SH-SY5Y (cell line): ENCODE results near the gene HAPLN3.

Experiments
- GATA2 ChIP-seq: IDR thresholded peaks from 2 replicates; pipeline ENCODE4 v1.6.1; 2011; ENCODE audit warnings: mild to moderate bottlenecking, low read depth, low read length
- GATA3 ChIP-seq: IDR thresholded peaks from 2 replicates; pipeline ENCODE4 v1.6.1; 2011; ENCODE audit warnings: low read depth, mild to moderate bottlenecking, low read length, moderate library complexity

HAPLN3 gene

GRCh38 chr15:88877906-88878305 is 17.4 kb downstream of the HAPLN3 start:
- TF ChIP-seq GATA2 (no peak), GATA3 (no peak)

- no peak for TF ChIP-seq GATA3
- no peak for TF ChIP-seq GATA2
Observed at GRCh38 chr15:88877415-88877814, 17.9 kb downstream of the HAPLN3 start.

DNA sequence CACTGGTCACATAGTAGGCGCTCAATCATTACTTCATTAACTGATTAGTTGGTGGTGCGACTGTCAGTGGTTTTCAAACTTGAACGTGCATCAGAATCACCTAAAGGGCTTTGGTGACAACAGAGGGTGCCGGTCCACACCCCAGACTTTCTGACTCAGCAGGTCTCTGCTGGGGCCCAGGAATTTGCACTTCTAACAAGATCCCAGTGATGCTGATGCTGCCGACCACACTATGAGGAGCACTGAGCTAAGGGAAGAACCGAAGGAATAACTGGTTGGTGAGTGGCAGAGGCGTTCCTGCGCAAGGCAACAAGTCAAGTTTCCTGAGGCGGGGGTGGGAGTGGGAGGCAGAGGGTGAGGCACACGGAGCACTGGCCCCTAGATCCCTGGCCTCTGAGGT is 18.8 kb downstream of the HAPLN3 start:
- TF ChIP-seq GATA3, result no peak
- TF ChIP-seq GATA2, result no peak

DNA sequence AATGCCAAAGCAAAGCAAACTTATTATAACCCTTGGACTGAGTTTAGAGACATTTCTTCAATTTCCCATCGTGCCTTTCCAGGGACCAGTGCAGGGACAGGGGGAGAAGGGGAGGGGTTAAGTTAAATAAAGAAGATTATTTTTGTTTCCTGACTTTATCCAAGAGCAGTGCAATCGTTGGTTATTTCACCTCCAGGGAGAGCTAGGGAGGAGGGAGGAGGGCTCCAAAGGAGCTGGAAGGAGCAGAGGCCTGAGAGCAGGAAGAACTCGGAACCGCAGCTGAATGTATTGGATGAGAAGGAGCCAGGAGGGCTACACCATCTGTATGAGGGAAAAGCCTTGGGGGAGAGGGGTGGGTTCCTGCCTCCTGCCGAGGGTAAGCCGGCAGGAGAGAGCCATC is 20.7 kb downstream of the HAPLN3 start:
- TF ChIP-seq GATA3 (no peak), GATA2 (no peak)

DNA sequence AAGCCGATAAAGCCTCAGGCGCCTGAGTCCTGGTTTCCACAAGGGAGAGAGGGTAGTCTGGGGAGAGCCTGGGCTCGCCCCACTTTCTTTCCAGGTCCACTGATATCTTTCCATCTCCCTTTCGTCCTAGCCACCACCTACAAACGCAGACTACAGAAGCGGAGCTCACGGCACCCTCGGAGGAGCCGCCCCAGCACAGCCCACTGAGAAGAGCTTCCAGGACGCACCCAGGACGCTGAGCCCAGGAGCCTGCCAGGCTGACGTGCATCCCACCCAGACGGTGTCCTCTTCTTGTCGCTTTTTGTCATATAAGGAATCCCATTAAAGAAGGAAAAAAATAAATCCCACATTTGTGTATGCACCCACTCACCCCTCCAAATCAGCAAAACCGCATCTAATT is 21.1 kb downstream of the HAPLN3 start:
- TF ChIP-seq GATA2 (no peak), GATA3 (no peak)

DNA sequence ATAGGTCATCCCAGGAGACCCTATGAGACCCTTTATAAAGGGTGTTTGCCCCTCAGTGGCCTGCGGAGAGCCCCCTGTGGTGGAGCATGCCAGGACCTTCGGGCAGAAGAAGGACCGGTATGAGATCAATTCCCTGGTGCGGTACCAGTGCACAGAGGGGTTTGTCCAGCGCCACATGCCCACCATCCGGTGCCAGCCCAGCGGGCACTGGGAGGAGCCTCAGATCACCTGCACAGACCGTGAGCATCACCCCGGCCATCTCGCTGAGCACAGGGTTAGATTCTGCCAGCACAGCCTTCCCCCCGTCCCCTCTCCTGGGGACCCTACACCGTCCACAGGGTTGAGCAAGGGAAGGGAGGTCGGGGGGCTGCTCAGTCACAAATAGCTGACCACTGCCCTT is 21.6 kb downstream of the HAPLN3 start:
- TF ChIP-seq GATA2 (no peak), GATA3 (no peak)

DNA sequence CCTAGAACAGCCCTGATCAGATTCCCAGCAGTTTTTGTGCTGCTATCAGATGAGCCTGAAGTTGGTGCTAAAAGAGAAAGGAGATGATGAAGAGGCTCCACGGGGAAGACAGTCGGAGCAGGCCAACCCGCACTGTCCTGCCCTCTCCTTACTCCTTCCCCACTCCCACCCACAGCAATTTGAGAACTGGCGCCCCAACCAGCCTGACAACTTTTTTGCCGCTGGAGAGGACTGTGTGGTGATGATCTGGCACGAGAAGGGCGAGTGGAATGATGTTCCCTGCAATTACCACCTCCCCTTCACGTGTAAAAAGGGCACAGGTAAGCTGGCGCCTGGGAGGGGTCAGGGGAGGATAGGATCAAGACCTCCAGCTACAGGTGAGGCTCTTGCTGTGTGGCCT is 22.6 kb downstream of the HAPLN3 start:
- TF ChIP-seq GATA2, result no peak
- no peak for TF ChIP-seq GATA3

DNA sequence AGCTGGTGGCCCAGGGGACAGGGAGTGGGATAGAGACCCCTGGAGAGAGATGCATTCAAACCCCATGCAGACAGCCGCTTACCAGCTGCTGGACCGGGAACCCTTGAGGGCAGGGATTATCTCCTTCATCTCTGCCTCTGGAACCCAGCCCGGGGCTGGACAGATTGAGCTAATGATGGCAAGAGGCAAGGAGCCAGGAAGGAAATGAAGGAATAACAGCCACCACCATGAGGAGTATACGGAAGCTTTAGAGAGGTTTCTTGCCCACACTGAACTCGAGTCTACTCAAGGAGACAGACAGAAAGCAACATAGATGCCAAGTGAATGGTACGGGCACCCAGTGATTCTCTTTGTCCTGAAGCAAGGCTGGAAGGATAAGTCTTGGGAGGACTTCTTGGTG is 23.2 kb downstream of the HAPLN3 start:
- no peak for TF ChIP-seq GATA2
- no peak for TF ChIP-seq GATA3

DNA sequence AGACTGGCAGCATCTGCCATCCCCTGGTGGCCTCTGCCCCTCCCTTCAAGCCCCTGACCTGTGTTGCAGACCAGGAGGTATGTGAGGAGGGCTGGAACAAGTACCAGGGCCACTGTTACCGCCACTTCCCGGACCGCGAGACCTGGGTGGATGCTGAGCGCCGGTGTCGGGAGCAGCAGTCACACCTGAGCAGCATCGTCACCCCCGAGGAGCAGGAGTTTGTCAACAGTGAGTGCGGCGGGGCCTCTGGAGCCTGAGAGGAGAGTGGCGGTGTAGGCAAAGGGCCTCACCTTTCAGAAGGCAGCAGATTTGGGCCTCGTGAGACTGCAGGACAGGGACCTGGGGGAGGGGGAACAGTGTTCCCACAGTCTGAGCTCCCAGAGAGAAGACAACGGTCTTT is 24.0 kb downstream of the HAPLN3 start:
- TF ChIP-seq GATA2 (no peak), GATA3 (no peak)

GRCh38 chr15:88866295-88866881 is 29.0 kb downstream of the HAPLN3 start:
- no peak for TF ChIP-seq GATA2
- no peak for TF ChIP-seq GATA3

GRCh38 chr15:88865498-88866099 is 29.7 kb downstream of the HAPLN3 start:
- no peak for TF ChIP-seq GATA3
- no peak for TF ChIP-seq GATA2

- no peak for TF ChIP-seq GATA2
- TF ChIP-seq GATA3, result no peak
Observed at GRCh38 chr15:88864861-88865497, 30.4 kb downstream of the HAPLN3 start.

GRCh38 chr15:88863412-88863811 is 31.9 kb downstream of the HAPLN3 start:
- TF ChIP-seq GATA3 (no peak), GATA2 (no peak)

- TF ChIP-seq GATA3, result no peak
- no peak for TF ChIP-seq GATA2
Observed at GRCh38 chr15:88860212-88860611, 35.1 kb downstream of the HAPLN3 start.

DNA sequence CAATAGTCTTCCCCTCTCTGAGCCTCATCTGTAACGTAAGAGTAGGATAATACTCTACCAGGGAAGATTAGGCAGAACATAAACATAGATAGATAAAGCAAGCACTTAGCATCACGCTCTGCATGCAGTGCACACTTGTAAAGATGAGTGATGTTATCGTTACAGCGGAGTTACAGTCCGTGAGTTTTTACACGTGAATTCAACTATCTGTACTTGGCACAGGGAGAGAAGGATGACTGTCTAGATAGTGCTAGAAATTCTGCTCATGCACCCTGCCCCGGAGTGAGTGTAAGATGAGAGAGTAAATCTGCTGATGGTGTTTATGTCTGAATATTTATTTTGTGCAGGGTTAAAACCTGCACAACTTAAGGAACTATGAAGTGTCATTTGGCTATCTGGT is 35.8 kb downstream of the HAPLN3 start:
- TF ChIP-seq GATA3 (no peak), GATA2 (no peak)

- TF ChIP-seq GATA2, result no peak
- no peak for TF ChIP-seq GATA3
Observed at GRCh38 chr15:88858934-88859333, 36.4 kb downstream of the HAPLN3 start.
